Ammon's horn (tissue), 1 donor: ENCODE measurements around the gene TRAF3.
A peak's percentile ranks its signal among the peaks of the same experiment; 100 is the strongest.

Experiments used
- DNase-seq: peaks from one replicate; pipeline ENCODE4 v3.0.0-alpha.2; 2016; ENCODE audit warnings: low spot score

The TRAF3 gene

GRCh38 chr14:102778338-102779083 is 1.3 kb downstream of the TRAF3 start:
- DNase-seq = peak; percentile 33

- DNase-seq = no peak
Measured at GRCh38 chr14:102779084-102779462, 1.8 kb downstream of the TRAF3 start.

DNA sequence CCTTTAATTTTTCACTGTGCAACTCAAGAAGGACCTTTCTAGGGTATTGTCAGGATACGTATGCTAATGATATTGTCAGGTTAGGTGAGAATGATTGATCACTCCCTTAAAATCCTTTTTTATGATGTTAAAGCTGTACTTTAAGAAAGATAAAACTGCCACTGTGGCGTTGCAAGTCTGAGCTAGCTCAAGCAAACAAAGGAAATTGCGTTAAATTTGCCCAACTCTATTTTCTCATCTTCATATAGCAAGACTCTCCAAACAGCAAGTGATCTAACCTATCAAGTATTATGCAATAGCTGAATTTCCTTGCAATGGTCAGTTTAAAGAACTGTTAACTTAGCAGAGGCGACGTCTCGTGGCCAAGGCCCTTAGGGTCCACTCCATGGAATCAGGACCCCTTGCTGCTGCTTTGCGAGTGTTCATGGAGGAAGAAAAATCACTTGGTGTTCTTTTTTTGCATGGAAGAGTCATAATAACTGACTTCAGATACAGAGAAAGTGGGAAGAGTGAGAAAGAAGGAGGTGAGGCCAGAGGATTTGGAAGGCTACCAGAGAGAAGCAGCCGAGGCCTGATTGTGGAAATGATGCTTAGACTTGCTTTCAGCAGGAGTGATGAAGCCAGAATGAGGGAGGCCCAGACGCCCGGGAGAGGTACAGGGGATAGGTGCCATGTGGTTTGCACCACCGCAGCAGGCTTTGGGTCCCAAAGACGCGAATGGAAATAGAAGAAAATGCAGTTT is 2.5 kb downstream of the TRAF3 start:
- no peak for DNase-seq

GRCh38 chr14:102781063-102781462 is 3.8 kb downstream of the TRAF3 start:
- DNase-seq = no peak

DNA sequence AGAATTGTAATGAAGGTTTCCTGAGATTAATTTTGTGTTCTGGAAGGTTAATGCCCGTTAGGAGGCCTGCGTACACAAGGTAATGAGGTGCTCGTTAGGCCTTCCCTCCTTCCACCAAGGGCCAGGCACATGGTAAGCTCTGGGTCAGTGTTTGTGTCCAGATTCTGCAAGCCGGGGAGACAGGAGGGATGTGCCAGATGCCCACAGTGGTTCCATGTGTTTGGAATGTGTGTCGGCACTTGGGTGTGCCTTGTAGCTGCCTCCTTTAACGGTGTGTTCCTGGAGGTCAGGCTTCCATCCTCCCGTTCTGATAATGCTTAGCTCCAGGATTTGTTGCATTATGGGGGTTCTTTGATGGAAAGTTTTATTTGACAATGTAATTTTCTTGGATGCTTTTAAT is 5.7 kb downstream of the TRAF3 start:
- no peak for DNase-seq

- no peak for DNase-seq
Measured at GRCh38 chr14:102784892-102785594, 7.8 kb downstream of the TRAF3 start.

GRCh38 chr14:102785595-102785963 is 8.3 kb downstream of the TRAF3 start:
- DNase-seq = no peak

DNA sequence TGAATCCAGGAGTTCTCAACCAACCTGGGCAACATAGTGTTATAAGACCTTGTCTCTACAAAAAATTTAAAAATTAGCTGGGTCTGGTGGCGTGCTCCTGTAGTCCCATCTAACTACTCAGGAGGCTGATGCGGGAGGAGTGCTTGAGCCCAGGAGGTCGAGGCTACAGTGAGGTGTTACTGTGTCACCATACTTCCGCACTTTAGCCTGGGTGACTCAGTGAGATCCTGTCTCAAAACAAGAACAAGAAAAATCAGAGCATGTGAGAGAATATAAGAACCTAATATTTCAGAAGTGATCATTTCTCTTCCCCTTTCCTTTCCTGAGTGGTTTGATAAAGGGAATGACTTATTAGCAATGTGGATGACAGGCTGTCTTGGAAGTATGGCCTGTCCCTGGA is 9.5 kb downstream of the TRAF3 start:
- DNase-seq = no peak

- DNase-seq = no peak
Measured at GRCh38 chr14:102789349-102789748, 12.1 kb downstream of the TRAF3 start.

DNA sequence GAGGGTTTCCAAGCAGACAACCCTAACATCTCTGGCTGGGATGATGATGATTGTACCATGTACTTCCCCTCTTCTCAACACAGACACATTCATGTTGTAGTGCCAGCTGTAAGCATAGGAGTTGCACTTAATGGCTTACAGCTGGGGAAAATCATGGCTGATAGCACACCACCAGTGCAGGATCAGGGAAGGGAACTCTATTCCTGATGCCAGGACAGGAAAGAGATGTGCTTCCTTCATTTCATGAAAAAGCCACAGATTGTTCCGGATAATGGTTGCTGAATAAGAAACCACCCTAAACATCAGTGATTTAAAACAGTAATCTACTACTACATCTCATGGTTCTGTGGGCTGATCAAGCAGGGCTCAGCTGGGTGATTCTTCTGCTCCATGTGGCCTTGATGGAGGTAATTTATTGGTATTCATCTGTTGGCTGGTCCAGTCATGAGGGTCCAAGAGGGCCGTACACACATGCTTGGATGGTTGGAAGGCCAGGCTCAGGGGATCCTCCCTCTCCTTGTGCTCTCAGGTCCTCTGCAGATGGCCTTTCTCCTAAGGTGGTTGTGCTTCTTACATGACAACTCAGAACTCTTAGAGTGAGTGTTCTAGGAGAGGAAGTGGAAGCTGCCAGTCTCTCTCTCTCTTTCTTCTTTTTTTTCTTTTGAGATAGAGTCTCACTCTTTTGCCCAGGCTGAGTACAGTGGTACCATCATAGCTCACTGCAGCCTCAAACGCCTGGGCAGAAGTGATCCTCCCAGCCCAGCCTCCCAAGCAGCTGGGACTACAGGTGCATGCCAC is 16.5 kb downstream of the TRAF3 start:
- DNase-seq = no peak

DNA sequence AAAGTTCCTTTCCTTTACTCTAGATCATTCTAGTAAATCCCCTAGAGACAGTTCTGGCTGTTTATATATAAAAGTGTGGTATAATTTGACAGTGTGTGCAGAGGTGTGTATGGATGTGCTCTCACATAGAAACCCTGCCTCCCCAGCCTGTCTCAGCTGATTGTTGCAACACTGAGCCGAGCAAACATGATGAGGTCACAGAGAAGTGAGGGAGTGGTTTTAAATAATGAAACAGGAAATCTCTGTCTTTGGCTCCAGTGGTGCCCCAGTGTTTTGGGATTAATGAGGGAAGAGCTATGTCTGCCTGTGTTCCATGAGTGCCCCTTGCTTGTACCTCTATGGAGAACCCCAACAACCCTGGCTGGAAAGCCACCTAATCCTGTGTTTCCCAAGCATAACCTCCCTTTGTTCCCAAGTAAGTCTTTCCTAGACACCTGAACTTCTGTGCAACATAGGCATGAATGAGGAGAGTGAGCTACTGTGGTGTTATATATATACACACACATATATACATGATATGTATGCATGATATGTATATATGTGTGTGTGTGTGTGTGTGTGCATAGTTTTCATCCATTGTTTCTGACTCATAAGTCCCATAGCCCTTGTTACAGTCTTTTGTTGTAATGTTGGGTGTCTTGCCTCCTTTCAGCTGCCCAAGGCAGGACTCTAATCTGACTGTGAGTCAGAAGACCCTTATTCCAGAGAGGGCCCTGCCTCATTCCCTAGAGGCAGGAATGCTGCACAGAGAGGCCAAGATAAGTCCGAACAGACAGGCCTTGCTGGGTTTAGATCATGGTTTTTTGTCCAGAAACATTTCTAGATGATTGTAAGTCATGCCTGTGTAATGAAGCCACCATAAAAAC is 18.0 kb downstream of the TRAF3 start:
- peak; percentile 40 for DNase-seq

GRCh38 chr14:102796661-102797190 is 19.5 kb downstream of the TRAF3 start:
- DNase-seq = no peak

DNA sequence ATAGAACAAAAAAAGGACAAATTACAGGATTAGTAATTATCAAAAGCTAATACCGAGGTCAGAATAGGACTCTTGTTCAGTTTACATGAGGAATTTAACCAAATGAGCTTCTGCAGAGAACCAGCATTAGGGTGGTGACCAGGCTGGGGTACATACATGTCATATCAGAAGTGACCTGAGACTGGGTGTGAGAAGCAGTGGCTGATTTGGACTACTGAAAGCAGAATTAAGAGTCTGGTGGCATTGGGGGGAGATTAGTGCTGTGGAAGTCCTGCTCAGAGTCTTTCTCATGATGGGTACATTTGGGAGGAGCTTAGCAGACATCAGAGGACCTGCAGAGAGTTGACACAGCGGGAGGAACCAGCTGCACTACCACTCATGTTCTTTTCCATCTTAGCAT is 21.7 kb downstream of the TRAF3 start:
- no peak for DNase-seq

DNA sequence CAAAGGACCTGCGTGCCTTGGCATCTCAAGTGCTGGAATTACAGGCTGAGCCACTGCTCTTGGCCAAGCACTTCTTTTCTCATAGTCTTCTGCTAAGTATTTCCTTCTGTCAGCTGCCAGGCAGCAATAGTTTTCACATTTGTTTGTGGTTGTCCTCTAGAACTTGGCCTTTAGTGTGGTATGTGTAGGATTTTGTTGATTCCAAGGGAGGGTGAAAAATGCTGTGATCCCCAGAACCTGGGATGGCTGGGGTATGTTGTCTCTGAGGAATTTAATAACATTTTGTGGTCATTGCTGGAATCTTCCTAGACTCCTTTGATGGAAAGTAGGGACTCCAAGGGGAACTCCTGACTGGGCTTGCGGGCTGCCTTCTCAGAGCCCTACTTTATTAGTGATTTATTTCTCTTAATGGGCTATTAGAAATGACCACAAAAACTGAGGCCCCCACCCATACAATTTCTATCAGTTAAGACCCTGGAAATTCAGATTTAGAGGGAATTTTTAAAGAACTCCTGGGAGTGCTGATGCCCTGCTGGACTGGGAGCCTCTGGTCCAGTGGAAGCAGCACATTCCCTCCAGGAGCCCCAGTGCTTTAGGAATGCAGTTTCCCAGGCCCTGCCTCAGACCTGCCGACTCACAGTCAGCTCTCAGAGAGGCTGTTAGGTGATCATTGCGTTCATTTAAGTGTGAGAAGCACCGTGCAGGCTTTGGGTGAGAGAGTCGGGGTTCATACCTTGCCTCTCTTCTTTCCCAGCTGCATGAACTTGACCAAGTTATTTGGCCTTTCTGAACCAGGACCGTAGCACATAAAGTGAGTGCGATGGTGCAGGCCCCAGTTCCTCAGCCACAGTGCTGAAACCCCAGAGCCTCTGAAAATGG is 22.7 kb downstream of the TRAF3 start:
- DNase-seq = no peak

DNA sequence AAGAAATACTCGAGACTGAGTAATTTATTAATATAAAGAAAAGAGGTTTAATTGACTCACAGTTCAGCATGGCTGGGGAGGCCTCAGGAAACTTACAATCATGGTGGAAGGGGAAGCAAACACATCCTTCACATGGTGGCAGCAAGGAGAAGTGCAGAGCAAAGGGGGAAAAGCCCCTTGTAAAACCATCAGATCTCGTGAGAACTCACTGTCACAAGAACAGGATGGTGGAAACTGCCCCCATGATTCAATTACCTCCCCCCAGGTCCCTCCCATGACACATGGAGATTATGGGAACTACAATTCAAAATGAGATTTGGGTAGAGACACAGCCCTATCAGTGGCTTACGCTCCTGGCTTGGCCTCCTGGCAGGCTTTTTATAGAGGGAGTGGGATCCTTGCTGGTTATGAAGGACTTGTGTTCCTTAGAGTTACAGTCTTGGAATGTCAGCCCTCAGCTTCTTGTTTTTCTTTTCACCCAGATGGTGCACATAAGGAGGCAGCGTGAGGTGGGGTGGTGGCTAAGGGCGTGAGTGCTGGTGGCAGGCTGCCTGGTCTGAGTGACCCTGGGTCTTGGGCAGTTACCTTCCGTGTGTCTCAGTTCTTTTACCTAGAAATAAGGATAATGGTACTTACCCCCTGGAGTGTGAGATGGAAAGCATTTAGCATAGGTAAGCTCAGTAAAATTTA is 25.7 kb downstream of the TRAF3 start:
- no peak for DNase-seq

GRCh38 chr14:102804858-102805257 is 27.6 kb downstream of the TRAF3 start:
- DNase-seq = no peak

DNA sequence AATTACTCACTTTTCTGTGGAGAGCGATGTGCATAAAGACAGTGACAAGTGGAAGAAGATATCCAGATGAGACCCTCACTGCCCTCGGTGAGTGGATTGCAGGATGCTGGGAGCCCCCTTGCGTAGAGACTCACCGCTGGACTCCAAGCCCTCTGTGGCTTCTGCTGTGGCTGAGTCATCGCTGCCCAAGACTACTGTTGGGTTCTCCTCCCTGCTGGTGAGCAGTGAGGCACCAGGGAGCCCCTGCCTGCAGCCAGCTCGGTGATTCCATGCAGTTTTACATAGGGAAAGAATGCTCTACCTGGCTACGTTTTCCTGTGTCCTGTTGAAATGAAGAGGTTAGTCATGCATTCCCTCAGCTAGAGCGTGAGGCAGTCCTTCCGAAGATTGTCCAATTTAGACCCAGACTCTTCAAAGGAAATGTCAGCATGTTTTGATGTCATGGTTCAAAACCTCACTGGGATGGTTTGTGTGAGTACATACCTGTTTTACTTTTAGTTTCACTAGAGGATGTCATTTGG is 28.2 kb downstream of the TRAF3 start:
- DNase-seq = no peak

DNA sequence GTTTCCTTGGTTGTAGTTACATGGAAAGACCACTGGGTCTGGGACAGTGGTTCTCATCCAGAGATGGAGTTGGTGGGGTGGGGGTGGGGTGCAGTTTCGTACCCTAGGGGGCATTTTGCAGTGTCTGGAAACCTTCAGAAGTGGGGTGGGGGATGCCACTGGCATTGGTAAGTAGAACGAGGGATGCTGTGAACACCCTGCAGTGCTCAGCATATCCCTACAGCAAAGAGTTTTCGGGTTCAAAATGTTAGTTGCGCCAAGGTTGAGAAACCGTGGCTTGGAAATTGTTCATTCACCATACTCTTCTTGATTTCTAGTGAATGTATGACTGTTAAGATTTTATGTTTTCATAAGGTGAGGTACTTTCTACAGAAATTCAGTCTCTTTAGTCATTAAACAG is 28.7 kb downstream of the TRAF3 start:
- DNase-seq = no peak

DNA sequence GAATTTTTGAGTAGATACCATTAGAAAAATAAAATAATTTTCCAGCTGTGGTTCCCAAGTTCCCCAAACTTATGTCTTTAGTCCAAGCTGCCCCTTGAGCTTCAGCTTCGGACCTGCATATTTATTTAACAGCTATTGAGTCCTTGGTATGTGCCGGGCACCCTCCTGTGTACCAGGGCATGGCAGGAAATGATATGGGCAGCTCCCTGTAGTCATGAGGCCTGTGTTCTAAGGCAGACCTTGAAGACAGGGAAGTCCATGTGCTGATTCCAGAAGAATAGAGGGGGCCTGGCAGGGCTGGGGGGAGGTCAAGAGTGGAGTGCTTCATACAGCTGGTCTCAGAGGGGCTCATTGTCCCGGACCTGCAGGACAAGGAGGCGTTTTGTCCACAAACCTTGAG is 29.2 kb downstream of the TRAF3 start:
- no peak for DNase-seq
